ENCODE measurements around the gene ALDH4A1. TPM values are rescaled to one million over a fixed set of nuclear protein-coding genes. Genes with fewer than 3 reads are reported as not detected.

Gene ALDH4A1
- total RNA-seq, 2 donors from 2014 or later, result 4.7 to 15.5 TPM

- H3K27ac ChIP-seq, result peak overlapping the region in 3 of 4 donors; percentile 18 to 81 (median 24)
- no peak overlapping the region for H3K4me3 ChIP-seq
- DNase-seq, result no peak
- no peak for ATAC-seq
- H3K4me1 ChIP-seq, result peaks cover 67% of the 10 kb centered on the region
- no peaks in the 10 kb centered on the region for H3K9me3 ChIP-seq
- intact Hi-C loops (cut with DNase I), result no loop called here
- WGBS, 2 donors, result 58 to 60% methylated on average over 10 to 11 of the region's 11 CpGs
- no peaks in the 10 kb centered on the region for H3K36me3 ChIP-seq (replicated peaks in 1 of 2; ENCODE audit: insufficient read depth in 1 of 2, low read depth in 2 of 2)
- TF ChIP-seq CTCF (IDR thresholded peaks at IDR 0.05) (no peak), POLR2A (IDR thresholded peaks at IDR 0.05) (no peak)
- no peaks in the 10 kb centered on the region for H3K27me3 ChIP-seq
Observed at GRCh38 chr1:18924221-18924691, 21.9 kb upstream of the ALDH4A1 start.

DNA sequence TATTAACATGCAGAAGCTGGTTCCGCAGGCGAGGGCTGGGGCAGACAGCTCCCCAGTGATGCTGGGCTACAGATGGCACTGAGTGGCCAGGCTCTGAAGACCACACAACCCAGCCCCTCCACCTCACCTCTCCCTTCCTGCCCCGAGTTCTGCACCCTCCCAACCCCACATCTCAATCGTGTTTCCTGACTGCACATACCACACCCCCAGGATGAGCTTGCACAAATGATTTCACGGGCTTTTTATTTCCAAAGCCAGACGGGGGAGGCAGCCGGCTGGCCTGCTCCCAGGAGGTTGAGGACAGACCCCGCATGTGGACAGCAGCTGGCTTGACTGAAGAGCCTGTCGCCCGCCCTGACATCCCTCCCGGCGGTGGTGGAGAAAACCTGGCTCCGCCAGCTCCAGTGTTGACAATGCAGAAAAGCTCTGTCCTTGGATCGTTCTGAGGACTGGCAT lies 21.4 kb upstream of the ALDH4A1 start:
- H3K4me1 ChIP-seq, result peaks cover 63% of the 10 kb centered on the region
- intact Hi-C loops (cut with DNase I), result no loop called here
- no peak for DNase-seq

DNA sequence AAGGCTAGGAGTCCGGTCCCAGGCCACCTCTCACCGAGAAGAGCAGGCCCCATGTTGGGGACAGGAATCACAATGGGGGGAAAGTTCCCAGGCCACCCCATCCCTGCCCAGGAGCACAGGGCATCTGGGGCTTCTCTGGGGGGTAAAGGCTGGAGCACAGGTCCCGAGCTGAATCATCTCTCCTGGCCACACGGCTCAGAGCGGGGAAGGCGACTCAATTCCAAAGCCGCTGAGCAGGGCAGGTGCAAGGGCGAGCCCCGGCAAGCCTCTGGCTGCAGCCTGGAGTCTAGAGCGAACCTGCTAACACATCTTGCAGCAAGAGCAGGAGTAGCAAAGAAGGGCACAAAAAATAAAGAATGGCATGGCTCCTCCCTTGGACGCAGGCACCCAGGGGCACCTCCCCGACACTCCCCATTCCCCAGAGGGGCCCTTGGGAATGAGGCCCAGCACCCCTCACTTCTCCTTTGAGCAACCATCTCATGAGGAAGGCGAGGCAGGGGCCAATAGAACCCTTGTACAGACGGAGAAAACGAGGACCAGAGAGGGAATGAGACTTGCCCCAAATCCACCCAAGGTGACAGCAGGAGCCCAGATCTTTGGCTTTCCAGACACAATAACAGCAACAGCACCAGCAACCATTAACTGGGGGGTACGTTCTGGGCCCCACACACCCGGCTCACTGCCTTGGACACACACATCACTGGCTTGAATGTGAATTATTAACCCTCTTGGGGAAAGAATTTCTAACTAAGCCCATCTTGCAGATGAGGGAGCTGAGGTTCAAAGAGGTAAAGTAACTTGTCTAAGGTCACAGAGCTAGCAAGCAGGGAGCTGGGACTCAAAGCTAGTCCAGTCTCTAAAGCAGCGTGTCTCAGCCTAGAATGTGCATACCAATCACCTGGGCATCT lies 20.7 kb upstream of the ALDH4A1 start:
- Histone ChIP-seq H3K27ac (peak overlapping the region; percentile 44 to 81 (median 76)), H3K9me3 (no peaks in the 10 kb centered on the region), H3K4me3 (no peak overlapping the region), H3K36me3 (replicated peaks in 1 of 2; ENCODE audit: insufficient read depth in 1 of 2, low read depth in 2 of 2) (no peaks in the 10 kb centered on the region), H3K27me3 (no peaks in the 10 kb centered on the region), H3K4me1 (peaks cover 56% of the 10 kb centered on the region)
- no peak for TF ChIP-seq CTCF (IDR thresholded peaks at IDR 0.05)
- TF ChIP-seq POLR2A (IDR thresholded peaks at IDR 0.05), result no peak
- ATAC-seq, result no peak
- no peak for DNase-seq
- intact Hi-C loops (cut with DNase I), result no loop called here
- 60 to 67% methylated on average over 17 of the region's 18 CpGs for WGBS, 2 donors

More for the DNA sequence above, 21.4 kb upstream of the ALDH4A1 start:
- Histone ChIP-seq H3K27ac (peak overlapping the region in 3 of 4 donors; percentile 9 to 81 (median 18)), H3K36me3 (replicated peaks in 1 of 2; ENCODE audit: insufficient read depth in 1 of 2, low read depth in 2 of 2) (no peaks in the 10 kb centered on the region), H3K4me3 (no peak overlapping the region), H3K27me3 (no peaks in the 10 kb centered on the region), H3K9me3 (no peaks in the 10 kb centered on the region)
- 47 to 55% methylated on average over 10 to 14 of the region's 14 CpGs for WGBS, 2 donors
- ATAC-seq, result no peak
- TF ChIP-seq CTCF (IDR thresholded peaks at IDR 0.05) (no peak), POLR2A (IDR thresholded peaks at IDR 0.05) (no peak)

DNA sequence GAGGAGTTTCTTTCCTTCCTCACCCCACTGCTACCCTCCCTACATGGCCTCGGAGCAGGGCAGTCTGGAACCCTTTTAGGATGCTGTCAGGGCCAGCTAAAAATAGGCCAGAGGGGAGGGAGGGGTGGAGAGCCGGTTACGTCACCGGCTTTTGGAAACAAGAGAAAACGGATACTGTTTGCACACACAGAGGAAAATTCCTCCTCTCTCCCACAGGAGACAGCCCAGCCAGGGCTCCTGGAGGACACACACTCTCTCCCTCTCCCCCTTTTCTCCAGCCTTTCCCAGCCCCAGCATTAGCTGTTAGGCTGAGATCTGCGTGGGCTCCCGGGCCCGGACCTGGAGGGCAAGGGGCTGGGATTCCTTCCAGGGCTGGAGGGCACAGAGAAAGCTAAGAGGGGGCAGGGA lies 20.0 kb upstream of the ALDH4A1 start:
- Histone ChIP-seq H3K4me3 (no peak overlapping the region), H3K27ac (peak overlapping the region; percentile 44 to 81 (median 76)), H3K4me1 (peaks cover 48% of the 10 kb centered on the region), H3K27me3 (no peaks in the 10 kb centered on the region), H3K9me3 (no peaks in the 10 kb centered on the region), H3K36me3 (replicated peaks in 1 of 2; ENCODE audit: insufficient read depth in 1 of 2, low read depth in 2 of 2) (peaks cover 2 to 3% of the 10 kb centered on the region in 2 donors)
- DNase-seq (peak; percentile 60 to 81 (median 70)), ATAC-seq (peak; percentile 76)
- WGBS, 2 donors, result 13 to 29% methylated on average over 8 of the region's 8 CpGs
- TF ChIP-seq POLR2A (IDR thresholded peaks at IDR 0.05), result peak in 2 of 3 donors; percentile 24 to 31
- peak in 1 of 7 experiments; percentile 21 for TF ChIP-seq CTCF (IDR thresholded peaks at IDR 0.05)
- intact Hi-C loops (cut with DNase I), result no loop called here
